ENCODE results near the gene CDH23. TPM values are rescaled to one million over a fixed set of nuclear protein-coding genes. Genes with fewer than 3 reads are reported as not detected.

The CDH23 gene
- total and polyA plus RNA-seq, 9 of the 15 experiments (the other 6 are each of a cell fraction or from before 2014, with no cell fraction given): 0.18 to 1.2 (median 0.47) TPM

- H3K79me2 ChIP-seq (ENCODE audit: control insufficient read depth, insufficient read depth, low read length): no peaks in the 10 kb centered on the region
- DNase-seq (ENCODE audit: extremely low read depth in 1 of 4, low spot score in 3 of 4) (no peak), FAIRE-seq (no peak), ATAC-seq (no peak)
- TF ChIP-seq, protein P1, sequence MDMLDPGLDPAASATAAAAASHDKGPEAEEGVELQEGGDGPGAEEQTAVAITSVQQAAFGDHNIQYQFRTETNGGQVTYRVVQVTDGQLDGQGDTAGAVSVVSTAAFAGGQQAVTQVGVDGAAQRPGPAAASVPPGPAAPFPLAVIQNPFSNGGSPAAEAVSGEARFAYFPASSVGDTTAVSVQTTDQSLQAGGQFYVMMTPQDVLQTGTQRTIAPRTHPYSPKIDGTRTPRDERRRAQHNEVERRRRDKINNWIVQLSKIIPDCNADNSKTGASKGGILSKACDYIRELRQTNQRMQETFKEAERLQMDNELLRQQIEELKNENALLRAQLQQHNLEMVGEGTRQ (CRISPR knock-in tag; IDR thresholded peaks at IDR 0.05): 0 out of 2 replicates have a peak, but pooled peaks have one; percentile 34
- TF ChIP-seq SMAD4 (CRISPR knock-in tag; conservative IDR thresholded peaks at IDR 0.05): peak; percentile 23; the same call in 1 of the 2 replicates
- TF ChIP-seq HLTF (IDR thresholded peaks at IDR 0.05): no peak
- TF ChIP-seq U2AF1 (optimal IDR thresholded peaks at IDR 0.05; ENCODE audit: low read depth, low read length): no peak
- TF ChIP-seq L3MBTL2 (IDR thresholded peaks at IDR 0.05): no peak
- TF ChIP-seq, protein P2, sequence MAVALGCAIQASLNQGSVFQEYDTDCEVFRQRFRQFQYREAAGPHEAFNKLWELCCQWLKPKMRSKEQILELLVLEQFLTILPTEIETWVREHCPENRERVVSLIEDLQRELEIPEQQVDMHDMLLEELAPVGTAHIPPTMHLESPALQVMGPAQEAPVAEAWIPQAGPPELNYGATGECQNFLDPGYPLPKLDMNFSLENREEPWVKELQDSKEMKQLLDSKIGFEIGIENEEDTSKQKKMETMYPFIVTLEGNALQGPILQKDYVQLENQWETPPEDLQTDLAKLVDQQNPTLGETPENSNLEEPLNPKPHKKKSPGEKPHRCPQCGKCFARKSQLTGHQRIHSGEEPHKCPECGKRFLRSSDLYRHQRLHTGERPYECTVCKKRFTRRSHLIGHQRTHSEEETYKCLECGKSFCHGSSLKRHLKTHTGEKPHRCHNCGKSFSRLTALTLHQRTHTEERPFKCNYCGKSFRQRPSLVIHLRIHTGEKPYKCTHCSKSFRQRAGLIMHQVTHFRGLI (CRISPR knock-in tag; IDR thresholded peaks at IDR 0.05): 0 out of 2 replicates have a peak, but pooled peaks have one; percentile 14
- no peak for TF ChIP-seq THRA (IDR thresholded peaks at IDR 0.05)
- peak; percentile 76 for TF ChIP-seq ZNF316 (IDR thresholded peaks at IDR 0.05)
- TF ChIP-seq ZNF583 (CRISPR knock-in tag; IDR thresholded peaks at IDR 0.05): peak; percentile 67; the same call in 1 of the 2 replicates
- no peaks in the 10 kb centered on the region for H3K36me3 ChIP-seq (ENCODE audit: control insufficient read depth, insufficient read depth, low read length)
- no peak overlapping the region for H3K27ac ChIP-seq (ENCODE audit: extremely low read depth, low read depth, low read length)
- 0 out of 2 replicates have a peak overlapping the region, but pooled peaks have one; percentile 4 for H2AFZ ChIP-seq (ENCODE audit: low read depth, low read length)
- ChIA-PET CTCF (ENCODE audit: low intra/inter-chr PET ratio) (no interaction called here), POLR2A (interaction anchor here (0.9 to 1.0 kb wide), 3 partner anchors 14 to 370 kb away, joined by 3 to 5 read pairs (median 4); no protein-coding TSS in a partner anchor)
- H3K27me3 ChIP-seq (ENCODE audit: control insufficient read depth in 2 of 2, insufficient read depth in 2 of 2, low read length in 2 of 2): no peaks in the 10 kb centered on the region
- no peak overlapping the region for H3K9ac ChIP-seq (ENCODE audit: insufficient read depth in 1 of 2, low read depth in 2 of 2, low read length in 2 of 2)
- H3K4me3 ChIP-seq: no peak overlapping the region
- in situ Hi-C loops (cut with MboI) (no loop called here), intact Hi-C loops (cut with micrococcal nuclease) (no loop called here)
- H3K9me3 ChIP-seq (replicated peaks; ENCODE audit: control insufficient read depth, insufficient read depth, low read depth, low read length): no peaks in the 10 kb centered on the region
- WGBS (ENCODE audit: insufficient coverage, low coverage, missing lambda C conversion rate): 38% methylated on average over 1 of the region's 1 CpG
- no peak overlapping the region for H3K4me2 ChIP-seq (ENCODE audit: insufficient read depth, low read length)
- no TSS peak for BruUV-seq (replicated peaks)
- H4K20me1 ChIP-seq (replicated peaks; ENCODE audit: control insufficient read depth, insufficient read depth, low read length): no peaks in the 10 kb centered on the region
- H3K9me1 ChIP-seq (ENCODE audit: control insufficient read depth, insufficient read depth, low read length): peaks cover 3% of the 10 kb centered on the region
- H3K4me1 ChIP-seq (replicated peaks in 1 of 2; ENCODE audit: control insufficient read depth in 2 of 2, insufficient read depth in 2 of 2, low read length in 2 of 2): peaks cover 51 to 58% of the 10 kb centered on the region in 2 experiments
Measured at GRCh38 chr10:71743866-71744265, 347.1 kb downstream of the CDH23 start.
